T-helper 22 cell (primary cell): ENCODE measurements around the gene OR5M11.
"Not testable (repeated sequence)": the region's sequence is repeated elsewhere in the genome, so short reads cannot be mapped to it uniquely, and the experiment has no call there.

Experiments
- DNase-seq: peaks from one replicate; pipeline ENCODE4 v3.0.0-alpha.2; 2020; ENCODE audit warnings: low read depth

OR5M11 gene

GRCh38 chr11:56543157-56543556 is at the start of gene OR5M11:
TSS of gene OR5M11 (minus strand) at chr11:56543257. CDS start at chr11:56543257, 0 bp downstream.
- DNase-seq = no peak

GRCh38 chr11:56592088-56592717 is 49.1 kb upstream of the OR5M11 start:
- DNase-seq = not testable (repeated sequence)

- DNase-seq = no peak
Measured at GRCh38 chr11:56577621-56578020, 34.6 kb upstream of the OR5M11 start, which contains the start of gene OR5M10. TSS of gene OR5M10 (minus strand) at chr11:56577721. CDS start at chr11:56577721, 0 bp downstream.

- no peak for DNase-seq
Measured at GRCh38 chr11:56558574-56558973, 15.5 kb upstream of the OR5M11 start.

GRCh38 chr11:56554691-56555090 is 11.6 kb upstream of the OR5M11 start:
- not testable (repeated sequence) for DNase-seq

- no peak for DNase-seq
Measured at GRCh38 chr11:56545531-56545930, 2.5 kb upstream of the OR5M11 start.

GRCh38 chr11:56543739-56544138 is 682 bp upstream of the OR5M11 start:
- DNase-seq = no peak

GRCh38 chr11:56533054-56533740 is 9.9 kb downstream of the OR5M11 start:
- DNase-seq = no peak

GRCh38 chr11:56531856-56532255 is 11.2 kb downstream of the OR5M11 start:
- DNase-seq = no peak

GRCh38 chr11:56522008-56522407 is 21.0 kb downstream of the OR5M11 start:
- DNase-seq = no peak

GRCh38 chr11:56513280-56513679 is 29.8 kb downstream of the OR5M11 start:
- DNase-seq = no peak

GRCh38 chr11:56509439-56509838 is 33.6 kb downstream of the OR5M11 start:
- DNase-seq = no peak

GRCh38 chr11:56497010-56497409 is 46.0 kb downstream of the OR5M11 start:
- no peak for DNase-seq

GRCh38 chr11:56495117-56495516 is 47.9 kb downstream of the OR5M11 start:
- DNase-seq = no peak
